ENCODE measurements around the gene KIF16B.

DNA sequence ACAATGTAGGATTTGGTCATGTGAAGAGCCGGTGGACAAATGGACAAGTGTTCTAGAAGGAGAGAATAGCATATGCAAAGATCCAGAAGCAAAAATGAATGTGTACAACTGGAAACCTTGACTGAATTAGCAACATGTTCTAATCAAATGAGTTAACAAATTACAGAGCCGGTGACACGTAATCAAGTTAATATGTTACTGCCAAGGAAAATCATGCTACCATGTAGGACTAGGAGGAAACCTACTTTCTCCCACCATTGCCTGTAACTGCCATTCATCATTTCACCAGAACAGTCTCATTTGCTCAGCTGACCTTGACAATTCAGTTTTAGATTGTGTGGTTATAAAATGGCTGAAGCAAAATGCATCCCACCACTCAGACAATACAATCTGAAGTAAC, 179.4 kb downstream of the KIF16B start:
- TF ChIP-seq, protein P1, sequence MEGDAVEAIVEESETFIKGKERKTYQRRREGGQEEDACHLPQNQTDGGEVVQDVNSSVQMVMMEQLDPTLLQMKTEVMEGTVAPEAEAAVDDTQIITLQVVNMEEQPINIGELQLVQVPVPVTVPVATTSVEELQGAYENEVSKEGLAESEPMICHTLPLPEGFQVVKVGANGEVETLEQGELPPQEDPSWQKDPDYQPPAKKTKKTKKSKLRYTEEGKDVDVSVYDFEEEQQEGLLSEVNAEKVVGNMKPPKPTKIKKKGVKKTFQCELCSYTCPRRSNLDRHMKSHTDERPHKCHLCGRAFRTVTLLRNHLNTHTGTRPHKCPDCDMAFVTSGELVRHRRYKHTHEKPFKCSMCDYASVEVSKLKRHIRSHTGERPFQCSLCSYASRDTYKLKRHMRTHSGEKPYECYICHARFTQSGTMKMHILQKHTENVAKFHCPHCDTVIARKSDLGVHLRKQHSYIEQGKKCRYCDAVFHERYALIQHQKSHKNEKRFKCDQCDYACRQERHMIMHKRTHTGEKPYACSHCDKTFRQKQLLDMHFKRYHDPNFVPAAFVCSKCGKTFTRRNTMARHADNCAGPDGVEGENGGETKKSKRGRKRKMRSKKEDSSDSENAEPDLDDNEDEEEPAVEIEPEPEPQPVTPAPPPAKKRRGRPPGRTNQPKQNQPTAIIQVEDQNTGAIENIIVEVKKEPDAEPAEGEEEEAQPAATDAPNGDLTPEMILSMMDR (IDR thresholded peaks at IDR 0.05; ENCODE audit: poor library complexity): no peak
- TF ChIP-seq EZH2 (IDR thresholded peaks at IDR 0.05; ENCODE audit: borderline replicate concordance) (no peak), EZH2phosphoT487 (IDR thresholded peaks at IDR 0.05; ENCODE audit: low read depth, severe bottlenecking, unreplicated experiment) (no peak)

Measured in hepatocyte (in vitro differentiated cells).